Mesothelial cell of epicardium (in vitro differentiated cells): ENCODE data around the gene ANAPC2. TPM values are rescaled to one million over a fixed set of nuclear protein-coding genes. Genes with fewer than 3 reads are reported as not detected.

Experiments used
- DNase-seq, 2 experiments: peaks; one replicate each; pipeline ENCODE4 v3.0.0; 2021; ENCODE audit warnings: low spot score in 2 of 2; ENCODE audit not compliant: unreplicated experiment in 2 of 2
- H3K27ac Mint-ChIP-seq: 2 replicates; pipeline ENCODE4 v1.8.0; 2021; ENCODE audit warnings: mixed read lengths
- H3K27me3 Mint-ChIP-seq: 2 replicates; pipeline ENCODE4 v1.8.0; 2021; ENCODE audit warnings: low read depth, mixed read lengths
- H3K36me3 Mint-ChIP-seq: 2 replicates; pipeline ENCODE4 v1.8.0; 2021; ENCODE audit warnings: mixed read lengths
- H3K4me1 Mint-ChIP-seq: 2 replicates; pipeline ENCODE4 v1.8.0; 2021; ENCODE audit warnings: mixed read lengths
- H3K4me3 Mint-ChIP-seq: 2 replicates; pipeline ENCODE4 v1.8.0; 2021; ENCODE audit warnings: mild to moderate bottlenecking, moderate library complexity, mixed read lengths
- H3K9me3 Mint-ChIP-seq: 2 replicates; pipeline ENCODE4 v1.8.0; 2021; ENCODE audit warnings: mixed read lengths
- total RNA-seq: library from RNA; stranded (reverse); gene quantifications from 3 replicates; pipeline ENCODE4 v1.2.1, GENCODE V29; 2021
- TF ChIP-seq, protein P1 (sequence below): fragments of 200-600 bp; sonication (generic); IDR thresholded peaks from one replicate; pipeline ENCODE4 v1.5.0; 2021; ENCODE audit warnings: antibody characterized with exemption; ENCODE audit not compliant: unreplicated experiment

ANAPC2 gene
- total RNA-seq, 1 donor from 2014 or later: 89.3 TPM

DNA sequence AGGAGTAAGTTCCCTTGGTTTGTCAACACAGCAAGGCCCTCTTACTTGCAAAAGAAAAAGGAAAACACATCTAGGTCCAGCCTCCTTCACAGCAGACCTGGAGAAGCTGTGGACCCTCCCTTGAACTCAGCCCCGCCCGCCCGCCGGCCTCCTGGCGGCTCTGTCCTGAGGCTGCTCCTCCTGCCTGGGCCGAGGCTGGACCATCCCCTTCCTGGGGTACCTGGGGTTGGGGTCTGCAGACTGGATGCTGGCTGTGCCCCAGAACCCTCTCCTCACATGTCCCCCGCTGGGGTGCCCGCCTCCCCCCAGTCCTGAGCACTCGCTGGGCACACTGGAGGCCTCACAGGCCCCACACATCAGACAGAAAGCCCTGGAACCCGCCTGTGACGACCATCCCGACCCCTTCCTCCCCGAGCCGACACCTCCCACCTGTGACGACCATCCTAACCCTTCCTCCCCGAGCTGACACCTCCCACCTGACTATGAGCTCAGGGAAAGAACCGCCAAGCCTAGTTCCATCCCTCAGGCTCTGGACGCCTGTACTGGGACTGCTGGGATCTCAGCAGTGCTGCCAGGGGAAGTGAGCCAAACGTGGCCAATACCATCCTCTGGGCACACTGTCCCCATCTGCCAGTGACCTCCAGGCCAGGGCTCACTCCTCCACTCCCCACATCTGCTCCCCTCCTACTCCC lies 9.3 kb downstream of the ANAPC2 start:
- Mint-ChIP-seq H3K27me3 (peaks cover 24% of the 10 kb centered on the region), H3K4me1 (no peaks in the 10 kb centered on the region), H3K9me3 (no peaks in the 10 kb centered on the region), H3K4me3 (no peak overlapping the region), H3K36me3 (peaks cover 11% of the 10 kb centered on the region), H3K27ac (no peak overlapping the region)
- TF ChIP-seq, protein P1, sequence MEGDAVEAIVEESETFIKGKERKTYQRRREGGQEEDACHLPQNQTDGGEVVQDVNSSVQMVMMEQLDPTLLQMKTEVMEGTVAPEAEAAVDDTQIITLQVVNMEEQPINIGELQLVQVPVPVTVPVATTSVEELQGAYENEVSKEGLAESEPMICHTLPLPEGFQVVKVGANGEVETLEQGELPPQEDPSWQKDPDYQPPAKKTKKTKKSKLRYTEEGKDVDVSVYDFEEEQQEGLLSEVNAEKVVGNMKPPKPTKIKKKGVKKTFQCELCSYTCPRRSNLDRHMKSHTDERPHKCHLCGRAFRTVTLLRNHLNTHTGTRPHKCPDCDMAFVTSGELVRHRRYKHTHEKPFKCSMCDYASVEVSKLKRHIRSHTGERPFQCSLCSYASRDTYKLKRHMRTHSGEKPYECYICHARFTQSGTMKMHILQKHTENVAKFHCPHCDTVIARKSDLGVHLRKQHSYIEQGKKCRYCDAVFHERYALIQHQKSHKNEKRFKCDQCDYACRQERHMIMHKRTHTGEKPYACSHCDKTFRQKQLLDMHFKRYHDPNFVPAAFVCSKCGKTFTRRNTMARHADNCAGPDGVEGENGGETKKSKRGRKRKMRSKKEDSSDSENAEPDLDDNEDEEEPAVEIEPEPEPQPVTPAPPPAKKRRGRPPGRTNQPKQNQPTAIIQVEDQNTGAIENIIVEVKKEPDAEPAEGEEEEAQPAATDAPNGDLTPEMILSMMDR: no peak
- no peak for DNase-seq

DNA sequence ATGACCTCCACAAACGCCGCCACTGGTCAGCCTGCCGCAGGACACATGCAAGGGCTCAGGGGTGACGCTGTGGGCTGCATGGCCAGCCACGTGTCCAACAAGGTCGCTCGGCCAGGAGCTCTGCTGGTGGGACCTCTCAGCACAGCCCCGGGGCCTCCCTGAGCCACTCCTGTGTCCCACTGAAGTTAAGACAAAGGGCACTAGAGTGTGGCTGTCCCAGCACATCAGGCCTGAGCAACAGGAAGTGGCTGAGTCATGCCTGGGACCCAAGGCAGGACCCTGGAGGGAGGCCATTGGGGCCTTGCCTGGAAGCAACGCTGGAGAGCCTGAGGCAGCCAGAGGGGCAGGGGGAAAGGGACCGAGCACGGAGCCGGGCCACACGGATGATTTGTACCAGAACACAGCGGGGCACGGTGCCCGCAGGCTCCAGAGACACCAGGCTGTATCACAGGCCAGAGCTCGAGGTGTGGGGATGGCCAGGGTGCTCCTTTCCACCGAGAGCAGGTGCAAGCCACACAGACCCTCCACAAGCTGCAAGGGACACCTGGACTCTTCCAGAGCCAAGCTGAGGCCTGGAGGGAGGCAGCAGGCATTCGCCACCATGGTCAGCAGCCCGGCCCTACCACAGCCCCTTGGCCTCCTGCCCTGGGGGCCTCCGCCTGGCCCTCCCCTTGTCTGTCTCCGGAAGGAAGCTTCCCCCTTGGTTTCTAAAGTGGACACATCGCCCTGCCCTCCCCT lies 10.0 kb downstream of the ANAPC2 start:
- Mint-ChIP-seq H3K27me3 (peaks cover 31% of the 10 kb centered on the region), H3K4me1 (no peaks in the 10 kb centered on the region), H3K9me3 (no peaks in the 10 kb centered on the region), H3K36me3 (peaks cover 10% of the 10 kb centered on the region), H3K27ac (no peak overlapping the region), H3K4me3 (no peak overlapping the region)
- TF ChIP-seq, protein P1: no peak
- no peak for DNase-seq

DNA sequence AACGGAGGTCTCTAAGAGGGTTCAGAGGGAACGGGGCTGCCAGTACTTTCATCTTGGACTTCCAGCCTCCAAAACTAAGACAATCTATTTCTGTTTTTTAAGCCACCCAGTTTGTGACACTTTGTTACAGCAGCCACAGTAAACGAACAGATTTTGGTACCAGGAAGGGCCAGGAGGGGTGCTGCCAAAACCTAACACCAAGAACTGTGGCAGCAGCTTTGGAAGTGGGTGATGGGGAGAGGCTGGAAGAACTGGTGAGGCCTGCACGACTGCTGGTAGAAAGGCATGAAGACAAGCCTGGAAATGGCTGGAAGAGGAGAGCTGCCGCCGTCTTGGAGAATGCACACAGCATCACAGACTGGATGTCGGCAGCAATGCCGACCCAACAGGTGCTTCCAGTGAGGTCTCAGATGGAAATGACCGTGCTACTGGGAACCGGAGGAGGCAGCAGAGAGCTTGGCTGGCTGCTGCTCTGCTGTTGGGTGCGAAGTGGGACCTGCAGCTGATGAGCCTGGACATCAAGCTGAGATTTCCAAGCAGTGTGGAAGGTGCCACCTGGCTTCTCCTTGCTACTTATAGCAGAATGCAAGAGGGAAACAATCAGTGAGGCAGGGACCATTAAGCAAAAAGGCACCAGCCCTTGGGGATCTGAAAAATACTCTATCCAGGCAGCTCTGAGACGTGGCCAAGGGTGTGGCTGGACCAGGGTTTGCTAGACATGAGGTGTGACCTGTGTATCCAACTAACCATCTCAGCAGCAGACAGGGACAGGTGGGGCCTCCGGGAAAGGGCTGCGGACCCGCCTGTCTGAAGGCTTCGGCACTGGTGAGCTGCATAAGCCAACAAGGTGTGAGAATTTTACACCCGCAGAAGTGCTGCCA lies 11.8 kb downstream of the ANAPC2 start:
- Mint-ChIP-seq H3K9me3 (no peaks in the 10 kb centered on the region), H3K27me3 (peaks cover 49% of the 10 kb centered on the region), H3K4me1 (no peaks in the 10 kb centered on the region), H3K36me3 (peaks cover 5% of the 10 kb centered on the region), H3K4me3 (no peak overlapping the region), H3K27ac (no peak overlapping the region)
- DNase-seq: no peak
- TF ChIP-seq, protein P1: peak; percentile 43

GRCh38 chr9:137175345-137175961 lies 12.9 kb downstream of the ANAPC2 start:
- Mint-ChIP-seq H3K27ac (no peak overlapping the region), H3K9me3 (no peaks in the 10 kb centered on the region), H3K36me3 (peaks cover 5% of the 10 kb centered on the region), H3K4me1 (no peaks in the 10 kb centered on the region), H3K27me3 (peaks cover 60% of the 10 kb centered on the region), H3K4me3 (no peak overlapping the region)
- TF ChIP-seq, protein P1: no peak
- DNase-seq: no peak

DNA sequence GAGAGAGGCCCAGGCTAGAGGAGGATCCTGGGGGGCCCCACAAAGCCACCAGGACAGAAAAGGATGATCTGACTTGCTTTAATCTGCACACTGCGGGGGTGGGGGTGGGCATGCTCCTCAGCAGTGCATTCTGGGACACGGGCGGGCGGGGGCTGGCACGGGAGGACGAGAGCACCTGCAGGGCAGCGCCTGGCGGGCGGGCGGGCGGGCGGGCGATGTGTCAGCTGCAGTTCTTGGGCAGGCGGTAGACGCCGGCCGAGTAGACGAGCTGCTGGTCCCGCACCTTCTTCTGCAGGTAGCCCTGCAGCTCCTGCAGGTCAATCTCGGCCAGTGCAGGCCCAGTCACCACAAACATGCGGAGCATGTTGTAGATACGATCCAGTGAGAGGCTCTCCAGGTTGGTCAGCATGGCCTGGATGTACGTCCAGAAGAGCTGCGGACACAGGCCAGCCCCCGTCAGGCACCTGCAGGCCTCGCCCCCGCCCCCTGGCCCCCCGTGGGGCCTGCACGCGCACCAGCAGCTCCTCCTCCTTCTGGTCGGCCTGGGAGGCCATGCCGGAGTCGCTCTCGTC lies 13.6 kb downstream of the ANAPC2 start:
- TF ChIP-seq, protein P1: no peak
- Mint-ChIP-seq H3K9me3 (no peaks in the 10 kb centered on the region), H3K36me3 (peaks cover 5% of the 10 kb centered on the region), H3K27me3 (peaks cover 66% of the 10 kb centered on the region), H3K4me1 (no peaks in the 10 kb centered on the region), H3K27ac (no peak overlapping the region), H3K4me3 (no peak overlapping the region)
- no peak for DNase-seq
